ENCODE results near the gene HLA-F. TPM values are rescaled to one million over a fixed set of nuclear protein-coding genes. Genes with fewer than 3 reads are reported as not detected.

The HLA-F gene
- total RNA-seq, 3 donors from 2014 or later (not counting 1 experiment from before 2014, with no cell fraction given), result 1,031 to 1,621 (median 1,125) TPM

GRCh38 chr6:29726001-29726400 lies 2.8 kb downstream of the HLA-F start:
- ATAC-seq (no peak), DNase-seq (peak in 1 of 2 donors; percentile 49)
- H3K36me3 Mint-ChIP-seq, result peaks cover 28% of the 10 kb centered on the region
- H3K4me3 ChIP-seq (ENCODE audit: low read length), result peak overlapping the region; percentile 3
- H3K27me3 Mint-ChIP-seq (ENCODE audit: low read depth in 2 of 2), result no peaks in the 10 kb centered on the region
- H3K4me1 ChIP-seq (ENCODE audit: control insufficient read depth, insufficient read depth, low read length), result peaks cover 57% of the 10 kb centered on the region
- no peaks in the 10 kb centered on the region for H3K9me3 ChIP-seq (ENCODE audit: control insufficient read depth, insufficient read depth, low read length)
- H3K4me1 Mint-ChIP-seq, result peaks cover 71 to 88% of the 10 kb centered on the region in 2 donors
- peak overlapping the region; percentile 94 for H3K4me3 Mint-ChIP-seq
- TF ChIP-seq CTCF (IDR thresholded peaks at IDR 0.05), result no peak
- H3K27ac Mint-ChIP-seq, result peak overlapping the region; percentile 79 to 94
- no peaks in the 10 kb centered on the region for H3K27me3 ChIP-seq (ENCODE audit: control insufficient read depth, insufficient read depth, low read length)
- H3K27ac ChIP-seq (ENCODE audit: low read length), result peak overlapping the region; percentile 96
- 0% methylated on average over 1 of the region's 1 CpG for WGBS (ENCODE audit: insufficient coverage)
- peaks cover 42% of the 10 kb centered on the region for H3K36me3 ChIP-seq (ENCODE audit: control insufficient read depth, insufficient read depth, low read length)
- intact Hi-C loops (cut with micrococcal nuclease), result loop anchor here (10.0 kb wide), 1 partner anchor 219 kb away; the partner anchor contains the start of gene HLA-A
- no peaks in the 10 kb centered on the region for H3K9me3 Mint-ChIP-seq

GRCh38 chr6:29726571-29727194 lies 3.4 kb downstream of the HLA-F start:
- Mint-ChIP-seq H3K9me3 (no peaks in the 10 kb centered on the region), H3K27ac (peak overlapping the region; percentile 79 to 94), H3K36me3 (peaks cover 28% of the 10 kb centered on the region), H3K4me3 (peak overlapping the region; percentile 94), H3K27me3 (ENCODE audit: low read depth in 2 of 2) (no peaks in the 10 kb centered on the region), H3K4me1 (peaks cover 75 to 86% of the 10 kb centered on the region in 2 donors)
- WGBS (ENCODE audit: insufficient coverage), result 87% methylated on average over 9 of the region's 9 CpGs
- no peaks in the 10 kb centered on the region for H3K9me3 ChIP-seq (ENCODE audit: control insufficient read depth, insufficient read depth, low read length)
- TF ChIP-seq CTCF (IDR thresholded peaks at IDR 0.05), result no peak
- H3K4me1 ChIP-seq (ENCODE audit: control insufficient read depth, insufficient read depth, low read length), result peaks cover 54% of the 10 kb centered on the region
- H3K27me3 ChIP-seq (ENCODE audit: control insufficient read depth, insufficient read depth, low read length), result no peaks in the 10 kb centered on the region
- no peak for ATAC-seq
- DNase-seq, result peak in 1 of 2 donors; percentile 61
- H3K4me3 ChIP-seq (ENCODE audit: low read length), result no peak overlapping the region
- intact Hi-C loops (cut with micrococcal nuclease), result loop anchor here (10.0 kb wide), 1 partner anchor 218 kb away; the partner anchor contains the start of gene HLA-A
- H3K27ac ChIP-seq (ENCODE audit: low read length), result no peak overlapping the region
- H3K36me3 ChIP-seq (ENCODE audit: control insufficient read depth, insufficient read depth, low read length), result peaks cover 42% of the 10 kb centered on the region

- Histone ChIP-seq H3K27ac (ENCODE audit: low read length) (no peak overlapping the region), H3K36me3 (ENCODE audit: control insufficient read depth, insufficient read depth, low read length) (peaks cover 42% of the 10 kb centered on the region), H3K27me3 (ENCODE audit: control insufficient read depth, insufficient read depth, low read length) (no peaks in the 10 kb centered on the region), H3K4me1 (ENCODE audit: control insufficient read depth, insufficient read depth, low read length) (peaks cover 49% of the 10 kb centered on the region), H3K9me3 (ENCODE audit: control insufficient read depth, insufficient read depth, low read length) (no peaks in the 10 kb centered on the region), H3K4me3 (ENCODE audit: low read length) (no peak overlapping the region)
- Mint-ChIP-seq H3K4me3 (peak overlapping the region; percentile 94), H3K27me3 (ENCODE audit: low read depth in 2 of 2) (no peaks in the 10 kb centered on the region), H3K9me3 (no peaks in the 10 kb centered on the region), H3K36me3 (peaks cover 28% of the 10 kb centered on the region), H3K27ac (peak overlapping the region; percentile 79 to 94), H3K4me1 (peaks cover 66 to 76% of the 10 kb centered on the region in 2 donors)
- intact Hi-C loops (cut with micrococcal nuclease), result loop anchor here (10.0 kb wide), 1 partner anchor 217 kb away; the partner anchor contains the start of gene HLA-A
- ATAC-seq (no peak), DNase-seq (no peak)
- no peak for TF ChIP-seq CTCF (IDR thresholded peaks at IDR 0.05)
- 65% methylated on average over 2 of the region's 2 CpGs for WGBS (ENCODE audit: insufficient coverage)
Measured at GRCh38 chr6:29727637-29728036, 4.4 kb downstream of the HLA-F start.

Data from natural killer cell (primary cell).